K562 (cell line): ENCODE results near the gene MIDN. TPM values are rescaled to one million over a fixed set of nuclear protein-coding genes. Genes with fewer than 3 reads are reported as not detected.

Experiments used
- CBX3 ChIP-seq, 2 experiments: IDR thresholded peaks; 1 replicate in 1 of 2; 2 replicates in 1 of 2; pipeline ENCODE4 v1.6.1; 2012; ENCODE audit warnings: inconsistent platforms in 2 of 2, low read length in 2 of 2, borderline replicate concordance in 1 of 2, control low read depth in 1 of 2
- CTCF ChIP-seq, 3 experiments: IDR thresholded peaks in 2 of 3; conservative IDR thresholded peaks in 1 of 3; 2 replicates each; pipeline ENCODE4 v1.5.1; 2011 to 2012; ENCODE audit warnings: low read length in 3 of 3, mild to moderate bottlenecking in 3 of 3, control low read depth in 2 of 3, improper control_type of control experiment in 1 of 3, inconsistent platforms in 1 of 3, low read depth in 1 of 3, mixed read lengths in 1 of 3, moderate library complexity in 1 of 3; ENCODE audit not compliant: insufficient read depth in 2 of 3
- DPF2 ChIP-seq: fragments of 450-650 bp; IDR thresholded peaks from 2 replicates; pipeline ENCODE4 v1.6.1; 2016
- E2F3 ChIP-seq: fragments of 250-450 bp; sonication (Bioruptor Pico); IDR thresholded peaks from 2 replicates; pipeline ENCODE4 v1.4.0; 2020; ENCODE audit warnings: mild to moderate bottlenecking
- ETS2 ChIP-seq: IDR thresholded peaks from 2 replicates; pipeline ENCODE4 v1.6.1; 2016; ENCODE audit warnings: borderline replicate concordance, missing genetic modification characterization, mild to moderate bottlenecking, moderate library complexity, missing compliant biosample characterization; ENCODE audit not compliant: poor library complexity, severe bottlenecking
- GTF2F1 ChIP-seq: IDR thresholded peaks from 2 replicates; pipeline ENCODE4 v1.6.1; 2011; ENCODE audit warnings: low read depth, low read length, improper control_type of control experiment
- GTF3C2 ChIP-seq: IDR thresholded peaks from 3 replicates; pipeline ENCODE4 v1.6.1; 2011; ENCODE audit warnings: borderline replicate concordance, mild to moderate bottlenecking, moderate library complexity; ENCODE audit not compliant: insufficient read length; ENCODE audit errors: extremely low read depth
- KLF16 ChIP-seq: IDR thresholded peaks from 2 replicates; pipeline ENCODE4 v1.6.1; 2016; ENCODE audit warnings: antibody characterized with exemption
- MCM2 ChIP-seq: fragments of 450-650 bp; IDR thresholded peaks from 2 replicates; pipeline ENCODE4 v1.6.1; 2017; ENCODE audit warnings: low read depth, mild to moderate bottlenecking
- MEF2A ChIP-seq: IDR thresholded peaks from 2 replicates; pipeline ENCODE4 v1.6.1; 2011; ENCODE audit warnings: low read depth, mild to moderate bottlenecking, low read length, moderate library complexity; ENCODE audit not compliant: control insufficient read depth
- MLLT1 ChIP-seq, 2 experiments: fragments of 450-650 bp; IDR thresholded peaks; 2 replicates each; pipeline ENCODE4 v1.6.1; 2016
- MTF1 ChIP-seq: fragments of 250-450 bp; sonication (Bioruptor Pico); IDR thresholded peaks from 2 replicates; pipeline ENCODE4 v1.9.0; 2021; ENCODE audit warnings: moderate library complexity, mild to moderate bottlenecking, inconsistent platforms, borderline replicate concordance
- MXD1 ChIP-seq: fragments of 250-450 bp; sonication (Bioruptor Pico); IDR thresholded peaks from 2 replicates; pipeline ENCODE4 v1.8.0; 2021; ENCODE audit warnings: borderline replicate concordance, mild to moderate bottlenecking, moderate library complexity; ENCODE audit not compliant: poor library complexity, severe bottlenecking
- RNF219 ChIP-seq: fragments of 250-450 bp; sonication (Bioruptor Pico); IDR thresholded peaks from 2 replicates; pipeline ENCODE4 v1.5.0; 2022; ENCODE audit warnings: mild to moderate bottlenecking
- SMARCE1 ChIP-seq: fragments of 450-650 bp; IDR thresholded peaks from 2 replicates; pipeline ENCODE4 v1.7.1; 2016; ENCODE audit warnings: mild to moderate bottlenecking
- YBX1 ChIP-seq: fragments of 450-650 bp; IDR thresholded peaks from 2 replicates; pipeline ENCODE4 v1.7.1; 2016; ENCODE audit warnings: mild to moderate bottlenecking
- ZBTB9 ChIP-seq: fragments of 450-650 bp; formaldehyde crosslinking; IDR thresholded peaks from 2 replicates; pipeline ENCODE4 v1.4.0; 2020; ENCODE audit warnings: mild to moderate bottlenecking, moderate library complexity
- ZNF778 ChIP-seq: fragments of 450-650 bp; formaldehyde crosslinking; IDR thresholded peaks from 2 replicates; pipeline ENCODE4 v1.4.0; 2020; ENCODE audit warnings: mild to moderate bottlenecking, moderate library complexity
- ZNF780A ChIP-seq: fragments of 250-450 bp; sonication (Bioruptor Pico); IDR thresholded peaks from 2 replicates; pipeline ENCODE4 v1.5.0; 2021; ENCODE audit warnings: mild to moderate bottlenecking
- polyA plus RNA-seq, 8 experiments: library from polyadenylated mRNA; depleted of rRNA in 4 of 8; stranded (reverse) in 5 of 8; unstranded in 3 of 8; fragments of >200 nt; fragmentation: Nextera tagmentation in 2 of 8; fragmentation: Illumina TruSeq in 1 of 8; extraction: Ambion mirVana in 2 of 8; extraction: Trizol in 1 of 8; gene quantifications; 2 replicates each; pipeline versions ENCODE4 v1.2.1 to v1.2.3, GENCODE V29; 2011 to 2014; ENCODE audit warnings: inconsistent platforms in 1 of 8, missing spikeins in 1 of 8
- total RNA-seq, 7 experiments: library from RNA; depleted of rRNA in 6 of 7; stranded (reverse); fragments of >200 nt in 6 of 7; fragmentation: Illumina TruSeq in 2 of 7; extraction: Trizol in 2 of 7; gene quantifications; 2 replicates each; pipeline versions ENCODE4 v1.2.1 to v1.2.3, GENCODE V29; 2011 to 2021; ENCODE audit warnings: low replicate concordance in 1 of 7

MIDN gene
- total and polyA plus RNA-seq, 9 of the 15 experiments (the other 6 are each of a cell fraction or from before 2014, with no cell fraction given) = 0.17 to 120 (median 10.1) TPM

- TF ChIP-seq RNF219 (CRISPR knock-in tag) (no peak), KLF16 (no peak), ZNF778 (CRISPR knock-in tag) (no peak), MCM2 (no peak), CTCF (IDR thresholded peaks at IDR 0.05 in 2 of 3, conservative IDR thresholded peaks at IDR 0.05 in 1 of 3; ENCODE audit: insufficient read depth in 2 of 3, low read depth in 1 of 3, low read length in 3 of 3) (peak; percentile 31 to 48 (median 37); a peak in 4 of 6 replicates), ETS2 (tag) (no peak), MLLT1 (IDR thresholded peaks at IDR 0.05) (no peak), ZBTB9 (CRISPR knock-in tag) (no peak), E2F3 (CRISPR knock-in tag) (no peak), GTF2F1 (no peak), MEF2A (no peak), SMARCE1 (0 out of 2 replicates have a peak, but pooled peaks have one; percentile 32), GTF3C2 (no peak), MXD1 (CRISPR knock-in tag) (no peak), MTF1 (CRISPR knock-in tag) (no peak), DPF2 (0 out of 2 replicates have a peak, but pooled peaks have one; percentile 8), CBX3 (IDR thresholded peaks at IDR 0.05; ENCODE audit: borderline replicate concordance in 1 of 2, low read length in 2 of 2) (no peak), YBX1 (no peak), ZNF780A (CRISPR knock-in tag) (no peak)
These were observed 13.1 kb downstream of the MIDN start (continued) for GRCh38 chr19:1261538-1261797.
